GM19468 (cell line): ENCODE results near the gene EIF5.

Experiments used
- ATAC-seq: cut with Tn5 transposase; IDR thresholded peaks from one replicate; pipeline ENCODE4 v1.9.1; 2021; ENCODE audit warnings: mild to moderate bottlenecking, moderate library complexity, moderate number of reproducible peaks; ENCODE audit not compliant: unreplicated experiment; ENCODE audit errors: extremely low read depth

Gene EIF5

GRCh38 chr14:103390605-103391004, 56.6 kb downstream of the EIF5 start:
- ATAC-seq, result no peak

- ATAC-seq, result no peak
These were observed 57.0 kb downstream of the EIF5 start for GRCh38 chr14:103391048-103391447.

DNA sequence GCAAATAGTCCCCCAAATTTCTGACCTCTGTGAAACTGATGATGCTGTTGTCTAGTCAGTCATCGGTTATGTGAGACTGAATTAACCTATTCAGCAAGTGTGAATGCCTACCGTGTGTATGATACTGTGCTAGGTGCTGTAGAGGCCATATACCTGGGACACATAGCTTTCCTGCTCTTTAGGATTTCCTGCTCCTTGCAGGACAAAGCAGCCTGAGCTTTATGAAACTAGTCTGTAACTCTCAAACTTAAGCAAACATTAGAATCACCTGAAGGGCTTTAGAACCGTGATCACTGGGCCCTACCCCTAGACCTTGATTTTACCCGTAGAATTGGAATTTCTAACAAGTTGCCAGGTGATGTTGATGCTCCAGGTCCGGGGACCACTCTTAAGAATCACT, 58.1 kb downstream of the EIF5 start:
- no peak for ATAC-seq

GRCh38 chr14:103392572-103392971, 58.5 kb downstream of the EIF5 start:
- ATAC-seq, result no peak

- no peak for ATAC-seq
These were observed 59.0 kb downstream of the EIF5 start for GRCh38 chr14:103393070-103393469.

GRCh38 chr14:103393676-103394626, 59.9 kb downstream of the EIF5 start:
- ATAC-seq, result no peak
